CD4-positive, alpha-beta T cell treated with Interleukin-17A for 1 hour (primary cell): ENCODE measurements around the gene MYO3B.

Experiments
- DNase-seq: peaks from one replicate; pipeline ENCODE4 v3.0.0-alpha.2; 2020

The MYO3B gene, protein sequence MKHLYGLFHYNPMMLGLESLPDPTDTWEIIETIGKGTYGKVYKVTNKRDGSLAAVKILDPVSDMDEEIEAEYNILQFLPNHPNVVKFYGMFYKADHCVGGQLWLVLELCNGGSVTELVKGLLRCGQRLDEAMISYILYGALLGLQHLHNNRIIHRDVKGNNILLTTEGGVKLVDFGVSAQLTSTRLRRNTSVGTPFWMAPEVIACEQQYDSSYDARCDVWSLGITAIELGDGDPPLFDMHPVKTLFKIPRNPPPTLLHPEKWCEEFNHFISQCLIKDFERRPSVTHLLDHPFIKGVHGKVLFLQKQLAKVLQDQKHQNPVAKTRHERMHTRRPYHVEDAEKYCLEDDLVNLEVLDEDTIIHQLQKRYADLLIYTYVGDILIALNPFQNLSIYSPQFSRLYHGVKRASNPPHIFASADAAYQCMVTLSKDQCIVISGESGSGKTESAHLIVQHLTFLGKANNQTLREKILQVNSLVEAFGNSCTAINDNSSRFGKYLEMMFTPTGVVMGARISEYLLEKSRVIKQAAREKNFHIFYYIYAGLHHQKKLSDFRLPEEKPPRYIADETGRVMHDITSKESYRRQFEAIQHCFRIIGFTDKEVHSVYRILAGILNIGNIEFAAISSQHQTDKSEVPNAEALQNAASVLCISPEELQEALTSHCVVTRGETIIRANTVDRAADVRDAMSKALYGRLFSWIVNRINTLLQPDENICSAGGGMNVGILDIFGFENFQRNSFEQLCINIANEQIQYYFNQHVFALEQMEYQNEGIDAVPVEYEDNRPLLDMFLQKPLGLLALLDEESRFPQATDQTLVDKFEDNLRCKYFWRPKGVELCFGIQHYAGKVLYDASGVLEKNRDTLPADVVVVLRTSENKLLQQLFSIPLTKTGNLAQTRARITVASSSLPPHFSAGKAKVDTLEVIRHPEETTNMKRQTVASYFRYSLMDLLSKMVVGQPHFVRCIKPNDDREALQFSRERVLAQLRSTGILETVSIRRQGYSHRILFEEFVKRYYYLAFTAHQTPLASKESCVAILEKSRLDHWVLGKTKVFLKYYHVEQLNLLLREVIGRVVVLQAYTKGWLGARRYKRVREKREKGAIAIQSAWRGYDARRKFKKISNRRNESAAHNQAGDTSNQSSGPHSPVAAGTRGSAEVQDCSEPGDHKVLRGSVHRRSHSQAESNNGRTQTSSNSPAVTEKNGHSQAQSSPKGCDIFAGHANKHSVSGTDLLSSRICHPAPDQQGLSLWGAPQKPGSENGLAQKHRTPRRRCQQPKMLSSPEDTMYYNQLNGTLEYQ (N-terminal part only)

DNA sequence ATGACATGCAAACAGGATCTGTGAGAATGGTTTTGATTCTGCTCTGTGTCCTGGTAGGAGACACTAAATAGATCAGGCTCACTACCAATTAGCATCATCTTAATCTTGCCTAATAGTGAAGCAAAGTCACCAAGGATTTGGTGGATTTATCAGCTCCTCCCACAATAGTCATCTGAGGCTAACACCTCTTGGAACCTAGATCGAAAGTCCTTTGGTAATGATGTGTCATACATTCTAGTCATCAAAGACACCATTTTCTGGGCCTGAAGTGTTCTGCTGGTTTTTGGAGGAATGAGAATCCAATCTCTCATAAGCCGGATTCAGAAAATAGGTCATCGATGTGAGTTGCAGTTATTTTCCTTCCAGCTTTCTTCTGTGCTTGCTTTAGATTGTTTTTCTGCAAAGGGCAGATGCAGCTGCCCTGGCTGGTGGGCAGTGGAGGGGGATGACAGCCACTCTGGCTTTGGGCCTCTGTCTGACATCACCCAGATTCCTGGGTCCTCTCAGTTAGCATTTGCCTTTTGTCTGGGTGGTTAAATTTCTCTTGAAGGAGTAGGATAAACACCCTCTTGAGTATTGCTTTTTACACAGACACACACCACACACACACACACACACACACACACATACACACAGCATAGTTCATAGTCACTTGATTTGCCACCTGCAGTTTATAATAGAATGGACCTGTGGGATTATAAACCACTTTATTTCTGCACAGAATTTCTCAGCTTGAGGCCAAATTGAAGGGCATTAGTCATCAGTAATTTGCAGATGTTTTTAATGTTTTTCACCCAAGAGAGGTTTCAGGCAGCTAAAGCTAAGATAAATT is at the start of gene MYO3B:
Gene MYO3B, plus strand, starts transcription at position 198 of the 832 bp plus-strand sequence. Its CDS starts 141 bp downstream, at position 339.
- peak; percentile 16 for DNase-seq

DNA sequence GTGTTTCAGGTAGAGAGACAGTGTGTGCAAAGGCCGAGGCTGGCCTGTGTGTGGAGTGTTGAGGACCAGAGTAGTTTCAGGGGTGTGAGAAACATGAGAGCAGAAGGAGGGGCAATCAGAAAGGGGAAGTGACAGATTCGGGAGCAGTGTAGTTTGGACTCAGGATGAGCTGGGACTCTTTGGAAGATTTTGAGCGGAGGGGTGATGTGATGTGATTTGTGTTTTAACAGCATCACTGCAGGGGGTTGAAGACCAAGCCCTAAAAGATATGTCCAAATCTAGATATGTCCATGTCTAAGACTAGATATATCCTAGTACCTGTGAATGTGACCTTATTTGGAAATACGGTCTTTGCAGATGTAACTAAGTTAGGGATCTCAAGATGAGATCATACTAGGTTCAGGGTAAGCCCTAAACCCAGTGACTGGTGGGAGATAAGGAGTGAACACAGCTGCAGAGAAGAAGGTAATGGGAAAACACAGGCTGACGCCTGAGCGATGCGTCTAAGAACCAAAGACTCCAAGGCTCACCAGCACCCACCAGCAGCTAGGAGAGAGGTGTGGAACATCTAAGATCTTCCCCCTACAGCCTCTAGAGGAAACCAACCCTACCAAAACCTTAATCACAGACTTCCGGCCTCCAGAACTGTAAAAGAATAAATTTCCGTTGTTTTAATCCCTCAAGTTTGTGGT is 38.5 kb upstream of the MYO3B start:
- no peak for DNase-seq

DNA sequence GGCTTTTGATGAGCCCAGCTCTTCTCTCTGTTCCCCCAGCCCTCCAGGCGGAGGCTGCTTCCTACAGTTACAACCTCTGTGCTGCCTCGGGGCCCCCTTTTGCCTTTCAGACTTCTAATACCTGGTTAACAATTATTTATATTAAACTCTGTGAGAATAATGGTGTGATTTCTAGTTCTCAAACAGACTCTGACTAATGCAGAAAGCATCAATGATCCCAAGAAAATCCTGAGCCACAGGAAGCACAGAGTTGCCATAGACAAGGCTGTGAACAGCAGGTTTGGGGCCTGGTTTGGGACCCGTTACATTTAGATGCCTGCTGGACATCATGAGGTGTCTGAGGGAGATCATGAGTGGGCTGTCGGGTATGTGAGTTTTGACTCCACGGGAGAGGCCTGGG is 37.4 kb upstream of the MYO3B start:
- DNase-seq = no peak

DNA sequence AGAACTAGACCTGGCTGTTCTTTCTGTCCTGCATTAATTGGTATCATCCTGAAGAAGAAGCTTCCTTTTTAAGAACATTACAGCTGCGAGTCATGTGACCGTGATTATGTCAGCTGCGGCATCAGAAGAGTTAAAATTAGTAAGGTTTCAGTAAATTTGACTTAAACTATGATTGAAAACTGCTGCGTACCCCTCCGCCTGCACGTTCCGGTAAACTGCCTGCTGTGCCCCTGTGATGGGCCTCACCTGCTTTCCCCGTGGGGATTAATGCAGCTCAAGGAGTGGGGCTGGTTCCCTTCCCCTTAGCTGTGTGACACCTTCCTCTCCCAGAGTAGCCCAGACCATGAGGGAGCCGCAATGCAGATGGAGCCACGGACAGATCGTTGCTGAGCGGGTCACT is 36.1 kb upstream of the MYO3B start:
- DNase-seq = no peak

DNA sequence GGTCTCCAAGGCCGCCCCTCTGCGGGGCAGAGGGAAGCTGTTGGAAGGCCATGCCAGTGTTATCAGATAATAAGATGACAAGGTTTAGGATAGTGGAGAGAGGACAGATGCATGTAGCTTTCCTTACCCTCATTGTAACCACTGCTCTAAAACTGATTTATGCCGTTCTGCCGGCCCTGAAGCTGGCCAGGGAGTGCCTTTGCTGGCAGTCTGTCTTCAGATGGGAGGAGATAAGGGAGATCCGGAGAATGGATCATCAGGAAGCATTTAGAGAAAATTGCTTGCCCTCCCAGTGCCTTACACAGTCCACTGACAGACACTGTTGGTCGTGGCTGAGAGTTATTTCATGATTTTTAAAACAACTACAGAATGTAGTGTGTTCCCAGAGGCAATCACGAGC is 35.4 kb upstream of the MYO3B start:
- DNase-seq = no peak

DNA sequence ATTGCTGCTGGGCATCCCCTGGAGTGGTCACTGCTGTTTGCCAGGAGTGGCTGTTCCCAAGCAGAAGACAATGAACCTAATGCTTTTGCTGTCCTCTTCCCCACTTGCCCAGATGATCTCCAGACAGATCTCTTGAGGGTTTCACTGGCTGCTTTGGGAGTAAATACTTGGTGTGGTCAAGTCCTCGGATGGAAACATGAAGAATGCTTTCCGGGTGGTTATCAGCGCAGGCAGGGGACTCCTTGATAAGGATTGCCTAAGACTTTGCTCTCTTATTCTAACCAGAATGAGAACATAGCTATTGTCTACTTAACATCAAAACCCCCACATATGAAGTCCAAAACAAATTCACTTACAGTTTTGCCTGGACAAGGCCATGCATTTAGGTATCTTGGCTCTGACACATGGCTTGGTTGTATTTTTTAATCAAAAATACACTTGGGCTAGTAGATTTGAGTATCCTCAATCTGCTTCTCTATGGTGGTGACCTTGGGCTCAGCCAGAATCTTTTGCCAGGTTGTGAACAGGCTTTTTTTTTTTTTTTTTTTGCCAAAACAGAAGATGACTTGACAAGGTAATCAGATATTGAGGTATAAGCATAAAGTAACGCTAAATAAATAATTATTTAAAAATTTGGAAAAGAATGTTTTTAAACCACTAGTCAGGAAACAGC is 34.8 kb upstream of the MYO3B start:
- no peak for DNase-seq

DNA sequence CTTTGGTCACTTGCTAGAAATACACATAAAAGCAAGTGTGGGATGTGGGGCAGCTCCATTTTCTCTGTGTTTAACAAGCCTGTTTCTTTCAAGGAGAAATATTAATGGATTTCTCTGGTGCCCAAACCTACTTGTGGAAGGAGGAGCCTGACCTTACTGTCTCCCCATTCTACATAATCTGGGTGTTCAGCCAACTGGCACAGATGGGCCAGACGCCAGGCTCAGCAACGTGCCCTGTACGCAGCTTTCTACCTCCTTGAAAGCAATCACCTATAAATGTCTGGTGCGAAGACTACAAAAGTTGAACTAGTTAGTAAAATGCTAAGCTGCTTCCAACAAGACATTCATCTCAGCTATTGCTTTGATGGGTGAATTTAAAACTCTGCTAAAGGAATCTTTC is 33.2 kb upstream of the MYO3B start:
- no peak for DNase-seq

DNA sequence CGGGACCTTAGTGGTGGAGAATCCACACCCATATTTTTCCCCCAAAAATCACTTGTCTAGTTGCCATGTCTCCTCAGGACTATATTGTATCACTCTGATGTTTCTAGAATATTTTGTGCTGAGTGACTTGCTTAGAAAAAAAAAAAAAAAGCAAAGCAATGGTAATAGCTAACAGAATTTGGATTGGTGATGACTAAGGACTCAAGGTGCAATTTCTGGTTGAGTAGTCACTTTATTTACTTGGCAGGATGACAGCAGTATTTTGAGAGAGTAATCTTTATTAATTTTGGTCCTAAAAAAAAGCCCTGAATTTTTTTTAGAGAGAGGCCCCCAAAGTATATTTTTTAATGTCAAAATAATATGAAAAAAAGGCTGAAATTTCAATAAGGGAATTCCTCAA is 32.8 kb upstream of the MYO3B start:
- no peak for DNase-seq

DNA sequence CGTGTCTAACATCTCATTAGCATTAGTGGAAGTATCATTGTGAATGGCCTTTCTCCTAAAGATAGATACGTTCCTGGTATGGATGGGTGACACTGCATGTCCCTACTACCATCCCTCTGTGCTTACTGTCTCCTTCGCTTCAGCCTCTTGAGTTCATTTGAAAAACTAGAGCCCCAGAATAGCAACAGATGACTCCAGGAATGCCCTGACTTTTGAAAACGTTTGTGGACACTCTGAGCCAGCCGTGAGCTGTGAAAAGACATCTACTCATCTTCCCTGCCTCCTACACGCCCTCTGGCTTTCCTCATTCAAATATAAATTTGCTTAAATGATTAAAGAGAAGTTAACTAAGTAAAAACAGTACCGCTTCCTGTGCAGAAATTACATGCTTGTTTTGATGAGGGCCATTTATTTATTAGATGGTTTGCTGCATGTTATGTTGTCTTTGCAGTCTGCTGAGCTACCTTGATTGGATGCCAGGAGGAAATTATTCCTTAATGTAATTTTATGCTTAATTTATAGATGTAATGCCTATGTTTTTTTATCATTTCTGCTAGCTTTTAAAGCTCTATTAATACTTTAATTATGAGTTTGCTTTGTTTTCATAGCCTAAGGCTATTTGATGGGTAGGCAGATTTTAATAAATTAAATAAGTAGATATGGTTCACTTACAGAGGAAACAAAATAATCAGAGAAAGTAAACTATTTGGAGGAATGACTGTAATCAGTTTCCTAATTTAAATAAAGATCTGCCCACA is 32.1 kb upstream of the MYO3B start:
- no peak for DNase-seq

DNA sequence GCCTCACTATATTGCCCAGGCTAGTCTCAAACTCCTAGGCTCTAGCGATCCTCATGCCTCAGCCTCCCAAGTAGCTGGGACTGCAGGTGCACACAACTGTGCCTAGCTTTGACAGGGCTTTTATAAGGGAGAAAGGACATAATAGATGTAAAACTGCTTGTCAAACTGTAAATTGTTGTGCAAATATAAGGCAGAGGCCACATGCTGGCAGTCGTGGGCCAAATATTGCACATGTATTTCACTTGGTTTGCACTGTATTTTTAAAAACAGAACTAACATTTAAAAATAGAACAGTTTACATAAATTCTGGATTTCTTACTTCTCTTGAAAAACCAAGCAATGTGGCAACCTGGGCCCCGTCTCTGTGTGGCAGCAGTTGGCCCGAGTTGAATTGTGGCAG is 31.2 kb upstream of the MYO3B start:
- no peak for DNase-seq

DNA sequence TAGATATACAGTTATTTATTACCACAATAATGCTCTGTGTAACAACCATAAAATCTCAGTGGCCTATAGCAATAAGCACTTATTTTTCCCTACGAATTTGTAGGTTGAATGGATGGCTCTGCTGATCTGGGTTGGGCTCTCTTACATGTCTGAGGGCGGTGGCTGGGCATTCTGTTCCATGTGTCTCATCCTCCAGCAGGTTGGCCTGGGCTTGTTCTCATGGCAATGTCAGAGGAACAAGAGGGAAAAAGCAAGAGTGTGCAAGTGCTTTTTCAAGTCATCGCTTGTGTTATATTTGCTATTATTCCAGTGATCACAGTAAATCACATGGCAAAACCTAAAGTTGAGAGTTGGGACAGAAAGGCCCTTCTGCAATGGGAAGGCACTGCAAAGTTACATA is 30.4 kb upstream of the MYO3B start:
- no peak for DNase-seq

DNA sequence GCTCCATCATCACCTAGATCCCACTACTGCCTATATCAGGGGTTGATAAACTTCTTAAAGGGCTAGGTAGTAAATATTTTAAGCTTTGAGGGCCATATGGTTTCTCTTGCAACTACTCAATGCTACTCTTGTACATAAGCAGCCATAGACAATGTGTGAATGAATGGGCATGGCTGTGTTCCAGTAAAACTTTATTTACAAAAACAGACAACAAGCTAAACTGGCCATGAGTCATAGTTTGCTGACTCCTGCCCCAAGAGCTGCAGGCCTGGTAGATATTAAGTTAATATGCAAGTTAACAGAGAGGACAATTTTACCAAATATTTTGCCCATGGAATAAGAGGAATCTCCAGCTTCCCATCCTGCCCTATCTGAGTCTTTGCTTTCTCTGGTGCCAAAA is 29.8 kb upstream of the MYO3B start:
- DNase-seq = no peak

DNA sequence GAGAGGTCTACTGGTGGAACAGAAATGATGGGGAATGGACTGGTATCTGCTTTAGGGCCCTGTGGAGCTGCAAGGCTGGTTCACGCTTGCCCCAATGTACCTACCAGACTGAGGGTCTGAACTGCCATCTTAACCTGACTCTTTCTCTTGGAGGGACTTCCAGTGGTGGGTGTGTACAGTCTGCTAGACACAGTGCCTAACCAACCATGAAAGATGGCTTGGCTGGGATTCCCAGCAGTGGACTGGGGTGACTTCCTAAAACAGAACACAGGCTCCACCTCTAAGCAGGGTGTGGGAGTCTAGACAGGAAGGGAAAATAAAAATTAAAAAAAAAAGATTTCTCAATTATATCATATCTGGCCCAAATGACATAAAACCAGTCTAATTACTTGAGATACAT is 25.5 kb upstream of the MYO3B start:
- no peak for DNase-seq

DNA sequence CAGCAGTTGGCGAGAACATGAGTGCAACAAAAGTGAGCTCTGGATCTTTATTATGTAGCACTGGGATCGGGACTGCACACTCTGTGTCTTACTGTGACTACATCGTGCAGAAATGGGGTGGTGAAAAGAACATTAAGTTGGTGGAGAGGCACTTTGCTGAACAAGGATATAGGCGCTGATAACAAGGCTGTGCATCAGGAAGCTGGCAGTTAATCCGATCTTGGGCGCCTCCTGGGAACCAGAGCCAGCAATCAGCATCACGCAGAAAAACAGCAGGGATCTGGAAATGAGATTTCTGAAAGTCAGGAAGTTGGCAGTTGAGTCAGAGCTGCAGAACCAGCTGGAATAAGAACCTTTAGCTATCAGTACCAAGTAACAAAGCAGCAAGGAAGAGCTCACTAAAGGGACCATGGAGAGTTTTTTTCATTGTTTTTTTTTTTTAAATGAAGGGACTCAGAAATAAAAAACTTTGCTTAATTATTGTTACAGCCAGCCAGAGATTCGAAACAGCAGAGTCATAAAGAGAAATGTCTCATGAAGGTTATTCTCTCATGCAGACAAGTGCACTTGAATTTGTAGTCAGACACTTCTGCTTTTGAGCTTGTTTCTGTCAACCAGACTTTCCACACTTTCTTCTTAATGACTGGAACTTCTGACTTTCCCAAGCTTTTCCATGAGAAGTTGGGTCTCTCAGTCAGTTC is 22.8 kb upstream of the MYO3B start:
- DNase-seq = no peak

DNA sequence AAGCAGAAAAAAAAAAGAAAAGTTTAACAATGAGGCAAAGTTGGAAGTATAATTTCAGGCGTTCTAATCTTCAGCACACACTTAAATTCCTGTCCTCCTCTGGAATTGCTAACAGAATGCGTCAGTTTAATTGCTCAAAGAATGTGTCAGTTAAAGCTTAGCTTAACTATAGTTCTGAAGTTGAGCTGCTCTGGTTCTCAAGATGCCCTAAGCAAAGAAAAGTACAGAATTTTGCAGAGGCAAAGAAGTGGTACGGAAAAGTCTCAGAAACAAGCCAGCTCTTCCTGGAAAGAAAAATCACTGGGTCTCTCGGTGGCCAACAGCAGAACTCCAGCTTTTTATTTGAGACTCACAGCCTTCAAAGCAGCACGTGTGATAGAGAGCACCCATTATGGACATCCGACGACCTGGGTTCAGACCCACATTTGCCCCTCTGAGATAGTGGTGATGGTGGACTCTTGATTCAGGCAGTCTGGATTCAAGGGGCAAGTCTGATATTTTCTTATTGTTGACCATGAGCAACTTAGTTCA is 22.2 kb upstream of the MYO3B start:
- DNase-seq = no peak

DNA sequence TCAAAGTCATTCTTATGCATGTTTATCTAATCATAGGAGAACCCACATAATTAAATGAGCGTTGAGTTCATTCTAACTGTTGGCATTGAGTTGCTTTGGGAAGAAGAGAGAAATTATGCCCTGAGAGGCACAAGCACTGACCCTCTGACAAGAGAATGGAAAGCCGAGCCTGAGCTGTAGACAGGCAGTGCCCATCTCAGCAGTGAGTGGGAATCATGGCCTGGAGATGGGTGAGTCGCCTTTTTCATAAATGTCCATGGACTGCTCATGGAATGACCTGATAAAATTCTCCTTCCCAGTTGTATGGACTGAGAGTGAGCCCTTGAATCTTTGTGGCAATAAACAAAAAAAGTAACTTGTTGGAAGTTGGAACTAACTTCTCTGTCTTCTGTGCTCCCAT is 21.4 kb upstream of the MYO3B start:
- no peak for DNase-seq

DNA sequence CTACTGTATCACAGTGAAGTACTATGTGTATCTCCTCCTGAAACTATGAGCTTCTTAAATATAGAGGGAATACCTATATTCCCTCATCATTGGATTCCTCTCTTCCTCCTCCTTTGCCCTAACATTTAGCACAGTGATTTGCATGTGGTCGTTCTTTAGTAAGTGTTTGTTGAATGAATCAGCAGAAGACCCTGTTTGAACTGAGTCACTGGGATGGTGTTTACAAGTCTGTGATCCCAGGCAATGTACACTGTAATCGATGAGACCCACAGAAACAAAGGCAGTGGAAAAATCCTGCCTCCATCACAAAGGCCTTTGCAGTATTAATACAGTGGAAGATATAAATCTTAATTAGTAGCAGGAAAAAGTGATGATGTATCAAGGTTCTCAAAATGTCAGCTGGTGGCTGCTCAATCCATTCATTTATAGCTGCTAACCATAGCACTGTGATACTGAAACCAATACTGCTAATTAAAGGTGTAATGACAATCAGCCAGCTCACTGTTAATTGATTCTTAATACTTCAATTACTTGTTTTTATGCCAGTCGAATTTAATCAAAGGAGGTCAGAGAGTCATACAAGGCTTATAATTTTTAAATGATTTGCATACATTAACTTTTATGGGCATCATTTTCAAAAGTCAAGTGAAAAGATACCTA is 20.8 kb upstream of the MYO3B start:
- DNase-seq = no peak

DNA sequence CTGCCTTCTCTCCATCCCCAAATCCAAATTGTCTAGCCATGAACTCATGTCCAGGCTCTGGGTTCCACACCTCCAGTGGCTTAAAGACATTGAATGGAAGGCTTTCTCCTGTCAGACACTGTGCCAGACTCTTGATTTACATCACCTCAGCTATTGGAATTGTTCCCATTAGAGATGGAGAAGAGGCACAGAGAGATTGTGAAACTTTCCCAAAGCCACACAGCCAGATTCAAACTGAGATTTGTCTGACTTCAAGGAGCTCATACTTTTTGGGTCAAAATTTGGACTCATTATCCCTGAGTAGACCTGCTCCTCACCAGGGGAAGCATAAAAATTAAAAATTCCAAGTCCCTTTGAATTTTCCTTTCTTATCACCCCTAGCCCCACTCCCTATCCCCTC is 18.9 kb upstream of the MYO3B start:
- no peak for DNase-seq
